C4-2B (cell line): ENCODE measurements around the gene RHBDL1.

Source experiments
- H3K27ac ChIP-seq: fragments of 450-650 bp; 2 replicates; pipeline ENCODE4 v1.5.1; 2017
- CTCF ChIP-seq: fragments of 450-650 bp; conservative IDR thresholded peaks from 2 replicates; pipeline ENCODE4 v1.5.1; 2017; ENCODE audit warnings: mild to moderate bottlenecking
- ZFX ChIP-seq: fragments of 450-650 bp; IDR thresholded peaks from 2 replicates; pipeline ENCODE4 v1.6.1; 2017

Gene RHBDL1

DNA sequence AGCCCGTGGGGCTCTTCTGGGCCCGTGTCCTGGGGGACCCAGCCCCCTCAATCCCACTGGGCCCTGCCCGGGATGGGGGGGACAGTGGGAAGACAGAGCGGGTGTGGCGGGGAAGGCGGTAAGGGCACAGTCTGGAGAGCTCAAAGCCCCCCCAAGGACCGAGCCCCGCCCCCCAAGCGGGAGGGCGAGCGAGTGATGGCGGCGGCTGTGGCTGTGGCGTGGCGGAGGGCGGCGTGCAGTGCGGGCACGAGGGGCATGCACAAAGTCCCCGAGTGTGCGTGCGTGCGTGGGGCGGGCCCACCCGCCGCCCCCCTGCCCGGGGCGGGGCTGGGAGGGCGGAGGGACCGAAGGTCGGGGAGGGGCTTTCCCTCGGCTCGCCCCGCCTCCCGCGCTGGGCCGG lies 18.3 kb downstream of the RHBDL1 start:
- H3K27ac ChIP-seq, result no peak overlapping the region
- no peak for TF ChIP-seq ZFX
- no peak for TF ChIP-seq CTCF

GRCh38 chr16:694187-694862 lies 18.9 kb downstream of the RHBDL1 start:
- TF ChIP-seq ZFX (no peak), CTCF (no peak)
- H3K27ac ChIP-seq, result peak overlapping the region; percentile 94; the same call in 1 of the 2 replicates

- H3K27ac ChIP-seq, result peak overlapping the region; percentile 94
- TF ChIP-seq ZFX (no peak), CTCF (no peak)
Observed at GRCh38 chr16:694863-695354, 19.4 kb downstream of the RHBDL1 start.

DNA sequence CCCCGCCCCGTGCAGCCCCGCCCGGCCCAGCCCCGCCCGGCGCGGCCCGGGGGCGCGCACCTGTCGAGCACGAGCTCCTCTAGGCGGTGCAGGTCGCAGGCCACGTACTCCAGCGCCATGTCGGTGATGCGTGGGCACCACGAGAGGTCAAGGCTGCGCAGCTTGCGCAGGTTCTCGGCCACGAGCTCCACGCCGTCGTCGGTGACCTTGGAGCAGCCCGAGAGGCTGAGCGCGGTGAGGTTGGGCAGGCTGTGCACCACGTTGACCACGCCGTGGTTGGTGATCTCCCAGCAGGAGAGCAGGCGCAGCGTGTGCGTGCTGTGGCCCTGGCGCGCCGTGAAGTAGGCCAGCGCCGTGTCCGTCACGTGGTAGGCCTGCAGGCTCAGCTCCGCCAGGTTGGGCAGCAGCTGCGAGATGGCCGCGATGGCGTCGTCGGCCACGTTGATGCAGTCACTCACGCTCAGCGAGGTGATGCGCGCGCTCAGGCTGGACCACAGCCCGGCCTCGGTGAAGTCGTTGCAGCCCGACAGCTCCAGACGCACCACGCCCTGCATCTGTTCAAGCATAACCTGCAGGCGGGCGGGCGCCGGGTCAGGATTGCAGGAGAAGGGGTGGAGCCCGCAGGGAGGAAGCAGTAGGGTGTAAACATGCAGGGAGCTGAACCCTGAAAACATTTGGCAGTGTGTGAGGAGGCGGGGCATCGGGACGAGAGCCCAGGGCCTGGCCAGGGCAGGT lies 20.1 kb downstream of the RHBDL1 start:
- peak overlapping the region; percentile 94 for H3K27ac ChIP-seq
- TF ChIP-seq ZFX, result peak; percentile 66; the same call in 1 of the 2 replicates
- TF ChIP-seq CTCF, result no peak

- no peak overlapping the region for H3K27ac ChIP-seq
- TF ChIP-seq CTCF, result no peak
- no peak for TF ChIP-seq ZFX
Observed at GRCh38 chr16:698911-699671, 23.6 kb downstream of the RHBDL1 start.

DNA sequence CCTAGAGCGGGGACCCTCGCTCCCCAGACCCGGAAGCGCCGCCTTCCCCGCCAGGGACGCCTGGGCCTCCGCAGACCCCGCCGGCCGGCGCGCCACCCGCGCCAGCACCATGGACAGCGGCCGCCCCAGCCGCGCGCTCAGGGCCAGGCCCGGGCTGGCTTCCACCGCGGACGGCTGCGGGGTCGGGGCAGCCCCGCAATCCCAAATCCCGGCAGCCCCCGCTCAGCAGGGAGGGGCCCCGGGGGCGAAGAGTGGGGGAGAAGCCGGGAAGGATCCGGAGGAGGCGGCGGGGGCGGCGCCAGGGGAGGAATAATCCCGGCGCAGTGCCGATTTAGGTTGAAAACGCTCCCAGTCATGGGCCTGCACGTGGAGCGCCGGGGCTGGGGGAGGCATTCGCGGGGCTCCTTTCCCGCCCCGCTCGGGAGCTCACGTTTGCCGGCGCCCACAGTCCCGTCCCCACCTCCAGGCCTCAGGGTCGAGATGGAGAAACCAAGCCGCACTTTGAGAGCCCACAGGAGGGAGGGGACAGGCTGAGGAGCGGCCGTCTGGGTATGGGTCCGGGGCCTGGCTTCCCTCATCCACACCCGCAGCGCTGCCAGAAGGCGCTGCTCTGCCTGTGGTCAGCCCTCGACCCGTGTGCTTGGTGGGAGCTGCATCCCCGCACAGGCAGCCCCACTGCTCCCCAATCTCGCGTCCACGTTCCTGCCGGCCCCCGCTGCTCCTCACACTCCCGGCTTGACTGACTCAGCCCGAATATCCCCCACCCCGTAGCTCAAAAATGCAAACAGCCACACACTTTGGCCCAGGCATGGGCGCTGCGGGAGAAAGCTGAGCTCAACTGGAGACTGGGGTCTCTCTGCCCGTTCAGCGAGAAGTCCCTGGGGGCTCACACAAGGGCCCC lies 25.5 kb downstream of the RHBDL1 start:
- TF ChIP-seq ZFX, result no peak
- no peak for TF ChIP-seq CTCF
- no peak overlapping the region for H3K27ac ChIP-seq
